ENCODE data around the gene RALGAPA2.

RALGAPA2 gene

DNA sequence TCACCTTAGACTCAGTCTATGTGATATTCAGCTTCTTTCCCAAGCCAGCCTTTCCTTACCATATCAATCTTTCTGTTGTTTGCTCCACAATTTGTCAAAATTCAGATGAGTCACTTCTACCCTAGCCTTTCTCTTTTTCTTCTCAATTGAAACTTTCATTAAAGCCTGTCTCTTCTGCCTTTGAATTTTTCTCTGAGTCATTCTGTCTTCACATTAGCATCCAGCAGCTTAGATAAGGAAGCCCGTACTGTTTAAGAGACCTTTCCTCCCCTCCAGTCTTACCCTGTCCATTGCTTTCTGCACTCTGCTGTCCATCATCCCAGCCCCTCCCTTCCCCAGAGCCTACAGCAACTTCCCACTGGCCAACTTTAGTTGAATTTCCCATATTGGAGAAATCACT is 34.9 kb upstream of the RALGAPA2 start:
- TF ChIP-seq, protein P1, sequence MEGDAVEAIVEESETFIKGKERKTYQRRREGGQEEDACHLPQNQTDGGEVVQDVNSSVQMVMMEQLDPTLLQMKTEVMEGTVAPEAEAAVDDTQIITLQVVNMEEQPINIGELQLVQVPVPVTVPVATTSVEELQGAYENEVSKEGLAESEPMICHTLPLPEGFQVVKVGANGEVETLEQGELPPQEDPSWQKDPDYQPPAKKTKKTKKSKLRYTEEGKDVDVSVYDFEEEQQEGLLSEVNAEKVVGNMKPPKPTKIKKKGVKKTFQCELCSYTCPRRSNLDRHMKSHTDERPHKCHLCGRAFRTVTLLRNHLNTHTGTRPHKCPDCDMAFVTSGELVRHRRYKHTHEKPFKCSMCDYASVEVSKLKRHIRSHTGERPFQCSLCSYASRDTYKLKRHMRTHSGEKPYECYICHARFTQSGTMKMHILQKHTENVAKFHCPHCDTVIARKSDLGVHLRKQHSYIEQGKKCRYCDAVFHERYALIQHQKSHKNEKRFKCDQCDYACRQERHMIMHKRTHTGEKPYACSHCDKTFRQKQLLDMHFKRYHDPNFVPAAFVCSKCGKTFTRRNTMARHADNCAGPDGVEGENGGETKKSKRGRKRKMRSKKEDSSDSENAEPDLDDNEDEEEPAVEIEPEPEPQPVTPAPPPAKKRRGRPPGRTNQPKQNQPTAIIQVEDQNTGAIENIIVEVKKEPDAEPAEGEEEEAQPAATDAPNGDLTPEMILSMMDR (IDR thresholded peaks at IDR 0.05; ENCODE audit: borderline replicate concordance, insufficient read depth, low read depth, low read length), result no peak

DNA sequence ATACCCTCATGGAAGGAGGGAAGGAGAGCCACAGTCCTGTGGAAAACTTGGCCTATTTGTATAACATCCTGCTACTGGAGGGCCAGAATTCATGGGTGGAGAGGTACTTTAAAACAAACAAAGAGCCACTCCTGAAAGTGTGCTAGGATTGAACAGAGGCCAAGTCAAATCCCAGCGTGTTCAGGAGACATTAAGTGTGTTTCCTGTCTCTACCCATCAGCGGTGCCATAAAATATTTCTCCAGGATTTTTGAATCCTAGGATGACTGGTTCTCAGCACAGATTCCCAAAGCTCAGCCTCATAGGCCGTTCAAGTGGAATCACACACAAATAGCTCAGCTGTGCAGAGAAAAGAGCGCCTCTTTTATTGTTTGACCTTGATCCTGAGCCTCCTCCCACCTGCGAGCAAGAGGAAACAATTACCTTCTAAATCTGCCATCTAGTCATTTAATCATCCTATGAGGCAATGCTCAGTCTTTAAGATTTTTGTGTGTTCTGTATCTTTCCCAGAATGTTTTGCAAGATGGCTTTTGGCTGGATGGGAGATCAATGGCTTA is 31.8 kb upstream of the RALGAPA2 start:
- no peak overlapping the region for H3K4me3 ChIP-seq (ENCODE audit: low read depth, low read length)
- TF ChIP-seq, protein P1 (IDR thresholded peaks at IDR 0.05; ENCODE audit: borderline replicate concordance, insufficient read depth, low read depth, low read length), result no peak

More for the DNA sequence above, 34.9 kb upstream of the RALGAPA2 start:
- no peak overlapping the region for H3K4me3 ChIP-seq (ENCODE audit: low read depth, low read length)

DNA sequence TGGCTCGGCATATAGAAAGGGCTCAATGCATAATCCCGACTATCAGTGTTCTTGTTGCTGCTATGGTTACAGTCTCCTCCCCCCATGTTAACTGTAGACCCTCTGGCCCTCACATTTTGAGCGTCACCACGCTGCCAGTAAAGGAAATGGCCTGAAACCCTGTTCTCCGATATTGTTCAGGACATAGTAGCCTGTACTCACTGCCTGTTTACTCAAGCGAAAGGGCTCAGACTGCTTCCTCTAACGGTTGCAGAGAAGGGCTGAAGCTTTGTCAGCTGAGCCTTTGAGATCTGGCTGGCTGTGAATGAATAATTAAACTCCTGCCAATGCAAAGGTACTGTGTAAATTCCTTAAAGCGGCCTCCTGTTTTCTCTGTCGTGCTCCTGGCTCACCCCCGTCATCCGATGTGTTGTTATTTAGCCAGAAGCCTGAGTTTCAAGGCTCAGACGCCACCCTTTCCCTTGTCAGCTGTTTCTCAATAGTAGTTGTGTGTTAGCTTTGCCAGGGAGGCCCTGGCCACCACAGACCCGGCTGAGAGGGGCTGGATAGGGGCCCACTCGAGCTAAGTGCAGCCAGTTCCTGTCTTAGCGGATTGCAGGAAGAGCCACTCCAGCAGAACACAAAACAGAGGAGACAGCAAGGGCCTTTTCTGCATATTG is 31.2 kb upstream of the RALGAPA2 start:
- H3K4me3 ChIP-seq (ENCODE audit: low read depth, low read length), result no peak overlapping the region

DNA sequence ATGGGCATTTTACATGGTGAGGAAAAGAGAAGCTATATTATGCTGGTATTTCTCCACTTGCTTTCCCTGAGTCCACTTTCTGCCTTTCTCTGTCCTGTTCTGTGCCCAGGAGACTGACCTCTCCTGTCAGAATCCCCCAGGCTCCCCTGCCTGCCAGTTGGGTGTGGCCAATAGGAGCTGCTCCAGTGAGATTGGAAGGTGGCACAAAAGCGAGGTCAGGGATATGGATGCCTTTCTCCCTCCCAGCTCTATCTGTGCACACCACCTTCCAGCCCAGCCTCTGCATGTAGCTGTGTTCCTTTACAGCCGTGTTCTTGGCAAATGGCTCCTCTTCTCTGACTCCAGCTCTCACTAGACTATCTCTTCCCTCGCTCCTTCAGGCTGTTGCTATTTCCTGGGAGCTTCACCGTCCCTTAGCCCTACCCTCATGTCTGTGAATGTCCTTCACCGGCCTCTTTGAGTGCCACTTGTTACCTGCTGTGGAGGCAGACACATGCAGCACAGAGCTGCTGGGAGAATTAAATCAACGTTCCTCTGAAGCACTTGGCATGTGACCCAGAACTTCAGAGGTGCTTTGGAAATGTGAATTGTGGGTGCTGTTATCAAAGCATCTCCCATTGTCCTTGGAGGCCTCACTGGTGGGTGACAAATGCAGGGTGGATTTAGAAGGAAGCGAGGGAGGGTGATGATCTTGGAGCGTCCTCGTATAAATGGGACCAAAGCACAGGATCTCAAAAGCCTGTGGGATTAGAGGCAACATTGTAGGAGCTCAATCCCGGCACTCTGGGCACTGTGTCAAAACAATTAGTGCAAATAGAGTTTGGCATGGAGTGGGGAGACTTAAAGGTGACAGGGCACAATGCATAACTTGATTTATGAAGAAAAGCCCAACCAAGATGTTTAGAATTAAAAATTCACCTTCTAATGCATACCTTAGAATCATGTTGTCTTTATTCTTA is 28.9 kb upstream of the RALGAPA2 start:
- H3K4me3 ChIP-seq (ENCODE audit: low read depth, low read length), result no peak overlapping the region
- TF ChIP-seq, protein P1 (IDR thresholded peaks at IDR 0.05; ENCODE audit: borderline replicate concordance, insufficient read depth, low read depth, low read length), result no peak

More for the DNA sequence above, 31.2 kb upstream of the RALGAPA2 start:
- TF ChIP-seq, protein P1 (IDR thresholded peaks at IDR 0.05; ENCODE audit: borderline replicate concordance, insufficient read depth, low read depth, low read length), result no peak

DNA sequence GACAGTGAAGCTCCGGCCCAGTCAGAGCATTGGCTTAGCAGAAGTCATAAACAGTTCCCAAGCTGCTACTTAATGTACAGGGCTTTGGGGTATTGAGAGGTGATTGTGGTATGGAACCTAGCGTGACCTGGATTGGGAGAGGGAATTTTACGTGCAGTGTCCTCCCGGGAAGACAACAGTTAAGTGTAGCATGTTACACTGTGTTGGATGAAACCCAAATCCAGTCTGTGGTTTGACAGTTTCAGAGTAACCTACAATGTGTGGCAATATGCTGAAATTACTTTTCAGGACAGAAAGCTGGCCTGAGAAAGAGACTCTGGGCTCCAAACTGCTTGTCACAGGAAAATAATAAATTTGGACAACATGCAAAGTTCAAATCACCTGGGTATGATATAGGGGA is 28.1 kb upstream of the RALGAPA2 start:
- no peak overlapping the region for H3K4me3 ChIP-seq (ENCODE audit: low read depth, low read length)
- TF ChIP-seq, protein P1 (IDR thresholded peaks at IDR 0.05; ENCODE audit: borderline replicate concordance, insufficient read depth, low read depth, low read length), result no peak

DNA sequence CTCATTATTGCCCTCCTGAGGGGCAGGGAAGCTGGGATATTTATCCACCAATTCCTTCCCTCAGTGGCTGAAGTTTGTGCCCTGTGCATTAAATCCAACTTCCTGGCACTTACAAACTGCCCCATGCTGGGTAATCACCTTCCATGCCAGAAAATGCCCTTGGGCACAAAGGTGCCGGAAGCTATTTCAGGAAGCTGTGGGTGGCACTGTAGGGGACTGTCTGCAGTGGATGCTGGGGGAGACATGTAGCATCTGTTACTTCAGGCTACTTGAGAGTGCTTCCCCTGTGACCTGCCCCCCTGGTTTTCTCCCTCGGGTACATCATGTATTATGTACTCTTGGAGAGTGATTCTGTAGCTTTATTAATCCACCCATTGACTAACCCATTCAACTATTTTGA is 24.7 kb upstream of the RALGAPA2 start:
- TF ChIP-seq, protein P1 (IDR thresholded peaks at IDR 0.05; ENCODE audit: borderline replicate concordance, insufficient read depth, low read depth, low read length), result no peak
- no peak overlapping the region for H3K4me3 ChIP-seq (ENCODE audit: low read depth, low read length)
